ENCODE measurements around the gene FXR2. TPM values are rescaled to one million over a fixed set of nuclear protein-coding genes. Genes with fewer than 3 reads are reported as not detected.

FXR2 gene
- total RNA-seq, 1 donor from 2014 or later, result 53.7 TPM

GRCh38 chr17:7652388-7653356 lies 38.0 kb upstream of the FXR2 start:
- Mint-ChIP-seq H3K9me3 (ENCODE audit: low read depth) (no peaks in the 10 kb centered on the region), H3K4me1 (ENCODE audit: low read depth) (peaks cover 26% of the 10 kb centered on the region), H3K4me3 (ENCODE audit: unreplicated experiment) (peak overlapping the region; percentile 45), H3K36me3 (ENCODE audit: low read depth) (no peaks in the 10 kb centered on the region), H3K27me3 (ENCODE audit: low read depth) (peaks cover 15% of the 10 kb centered on the region), H3K27ac (ENCODE audit: unreplicated experiment) (no peak overlapping the region)
- no peak for TF ChIP-seq CTCF (IDR thresholded peaks at IDR 0.05)
- no peak for DNase-seq (ENCODE audit: low spot score)

GRCh38 chr17:7651665-7652387 lies 37.1 kb upstream of the FXR2 start:
- Mint-ChIP-seq H3K36me3 (ENCODE audit: low read depth) (no peaks in the 10 kb centered on the region), H3K9me3 (ENCODE audit: low read depth) (no peaks in the 10 kb centered on the region), H3K27me3 (ENCODE audit: low read depth) (peaks cover 15% of the 10 kb centered on the region), H3K4me1 (ENCODE audit: low read depth) (peaks cover 19% of the 10 kb centered on the region), H3K4me3 (ENCODE audit: unreplicated experiment) (peak overlapping the region; percentile 45), H3K27ac (ENCODE audit: unreplicated experiment) (no peak overlapping the region)
- peak; percentile 10 for TF ChIP-seq CTCF (IDR thresholded peaks at IDR 0.05)
- no peak for DNase-seq (ENCODE audit: low spot score)

- peaks cover 19% of the 10 kb centered on the region for H3K4me1 Mint-ChIP-seq (ENCODE audit: low read depth)
- H3K4me3 Mint-ChIP-seq (ENCODE audit: unreplicated experiment), result peak overlapping the region; percentile 69
- no peak for TF ChIP-seq CTCF (IDR thresholded peaks at IDR 0.05)
- peaks cover 15% of the 10 kb centered on the region for H3K27me3 Mint-ChIP-seq (ENCODE audit: low read depth)
- no peak overlapping the region for H3K27ac Mint-ChIP-seq (ENCODE audit: unreplicated experiment)
- no peaks in the 10 kb centered on the region for H3K9me3 Mint-ChIP-seq (ENCODE audit: low read depth)
- DNase-seq (ENCODE audit: low spot score), result no peak
- H3K36me3 Mint-ChIP-seq (ENCODE audit: low read depth), result no peaks in the 10 kb centered on the region
These were observed 36.5 kb upstream of the FXR2 start for GRCh38 chr17:7651097-7651664.

- Mint-ChIP-seq H3K9me3 (ENCODE audit: low read depth) (no peaks in the 10 kb centered on the region), H3K4me3 (ENCODE audit: unreplicated experiment) (peak within 1 kb of the TSS; percentile 69), H3K36me3 (ENCODE audit: low read depth) (no peaks in the 10 kb centered on the region), H3K4me1 (ENCODE audit: low read depth) (peaks cover 19% of the 10 kb centered on the region), H3K27me3 (ENCODE audit: low read depth) (peaks cover 15% of the 10 kb centered on the region), H3K27ac (ENCODE audit: unreplicated experiment) (no peak within 1 kb of the TSS)
- DNase-seq (ENCODE audit: low spot score), result no peak
- no peak for TF ChIP-seq CTCF (IDR thresholded peaks at IDR 0.05)
These were observed 35.9 kb upstream of the FXR2 start, which contains the start of gene ATP1B2 for GRCh38 chr17:7650509-7651096. Gene ATP1B2, plus strand, starts transcription at chr17:7650926. Its CDS starts 593 bp downstream, at chr17:7651519.
